ENCODE results near the gene INTS4. TPM values are rescaled to one million over a fixed set of nuclear protein-coding genes. Genes with fewer than 3 reads are reported as not detected.
"Not testable (repeated sequence)": the region's sequence is repeated elsewhere in the genome, so short reads cannot be mapped to it uniquely, and the experiment has no call there.

Gene INTS4
- total RNA-seq, 1 donor = 63.8 TPM

- H3K4me3 ChIP-seq (ENCODE audit: low read length); H3K27me3 ChIP-seq (ENCODE audit: insufficient read depth, low read length); H3K4me1 ChIP-seq (ENCODE audit: insufficient read depth, low read length); H3K9me3 ChIP-seq (ENCODE audit: low read depth, low read length): not testable (repeated sequence)
Observed at GRCh38 chr11:77930334-77931208, 63.9 kb downstream of the INTS4 start.

GRCh38 chr11:77917713-77918112 is 76.8 kb downstream of the INTS4 start:
- not testable (repeated sequence) for H3K27me3 ChIP-seq (ENCODE audit: insufficient read depth, low read length); H3K9me3 ChIP-seq (ENCODE audit: low read depth, low read length); H3K4me1 ChIP-seq (ENCODE audit: insufficient read depth, low read length); H3K4me3 ChIP-seq (ENCODE audit: low read length)

DNA sequence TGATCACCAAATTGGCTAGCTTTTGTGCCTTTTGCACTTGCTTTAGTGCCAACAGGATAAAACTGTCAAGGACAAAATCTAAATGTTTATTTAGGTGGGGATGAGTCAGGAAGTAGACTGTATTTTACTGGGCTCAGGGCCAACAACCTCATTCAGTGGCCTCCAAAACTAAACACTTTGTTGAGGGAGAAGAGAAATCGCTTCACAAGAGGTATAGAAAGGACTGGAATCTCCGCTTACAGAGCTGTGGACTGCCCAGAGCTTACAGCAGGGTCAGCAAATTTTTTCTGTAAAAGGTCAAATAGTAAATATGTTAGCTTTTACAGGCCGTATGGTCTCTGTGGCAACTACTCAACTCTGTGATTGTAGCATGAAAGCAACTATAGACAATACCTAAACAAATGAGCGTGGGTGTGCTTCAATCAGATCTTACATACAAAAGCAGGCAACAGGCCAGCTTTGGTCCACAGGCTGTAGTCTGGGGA is 80.1 kb downstream of the INTS4 start:
- not testable (repeated sequence) for H3K27me3 ChIP-seq (ENCODE audit: insufficient read depth, low read length); H3K4me1 ChIP-seq (ENCODE audit: insufficient read depth, low read length); H3K4me3 ChIP-seq (ENCODE audit: low read length); H3K9me3 ChIP-seq (ENCODE audit: low read depth, low read length)

GRCh38 chr11:77913608-77914306 is 80.7 kb downstream of the INTS4 start:
- not testable (repeated sequence) for H3K9me3 ChIP-seq (ENCODE audit: low read depth, low read length); H3K4me1 ChIP-seq (ENCODE audit: insufficient read depth, low read length); H3K4me3 ChIP-seq (ENCODE audit: low read length); H3K27me3 ChIP-seq (ENCODE audit: insufficient read depth, low read length)

GRCh38 chr11:77910828-77911227 is 83.6 kb downstream of the INTS4 start:
- H3K4me3 ChIP-seq (ENCODE audit: low read length); H3K4me1 ChIP-seq (ENCODE audit: insufficient read depth, low read length); H3K27me3 ChIP-seq (ENCODE audit: insufficient read depth, low read length); H3K9me3 ChIP-seq (ENCODE audit: low read depth, low read length): not testable (repeated sequence)

- H3K9me3 ChIP-seq (ENCODE audit: low read depth, low read length) = no peaks in the 10 kb centered on the region
- H3K4me1 ChIP-seq (ENCODE audit: insufficient read depth, low read length) = no peaks in the 10 kb centered on the region
Observed at GRCh38 chr11:77909277-77909676, 85.2 kb downstream of the INTS4 start.

DNA sequence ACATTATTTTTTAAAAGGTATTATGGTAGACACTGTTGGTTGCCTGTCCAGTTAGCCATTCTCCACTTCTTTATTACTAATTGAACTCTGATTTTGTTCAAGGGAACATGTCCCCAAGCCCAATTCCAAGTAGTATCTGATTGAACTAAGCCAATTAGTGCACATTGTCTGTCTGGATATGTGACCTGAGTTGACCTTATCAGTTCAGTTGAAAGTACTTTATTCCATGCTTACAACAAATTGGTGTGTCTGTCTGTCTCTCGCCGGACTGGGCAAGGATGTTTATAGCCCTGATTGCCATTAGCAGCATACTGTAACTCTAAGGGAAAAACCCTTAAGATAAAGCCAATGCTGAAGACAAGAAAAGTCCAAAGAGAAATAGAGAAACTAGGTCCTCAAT is 85.6 kb downstream of the INTS4 start:
- no peaks in the 10 kb centered on the region for H3K9me3 ChIP-seq (ENCODE audit: low read depth, low read length)
- H3K4me3 ChIP-seq (ENCODE audit: low read length) = no peak overlapping the region
- no peaks in the 10 kb centered on the region for H3K4me1 ChIP-seq (ENCODE audit: insufficient read depth, low read length)
- no peaks in the 10 kb centered on the region for H3K27me3 ChIP-seq (ENCODE audit: insufficient read depth, low read length)

More at GRCh38 chr11:77909277-77909676, 85.2 kb downstream of the INTS4 start:
- Histone ChIP-seq H3K27me3 (ENCODE audit: insufficient read depth, low read length) (no peaks in the 10 kb centered on the region), H3K4me3 (ENCODE audit: low read length) (no peak overlapping the region)

DNA sequence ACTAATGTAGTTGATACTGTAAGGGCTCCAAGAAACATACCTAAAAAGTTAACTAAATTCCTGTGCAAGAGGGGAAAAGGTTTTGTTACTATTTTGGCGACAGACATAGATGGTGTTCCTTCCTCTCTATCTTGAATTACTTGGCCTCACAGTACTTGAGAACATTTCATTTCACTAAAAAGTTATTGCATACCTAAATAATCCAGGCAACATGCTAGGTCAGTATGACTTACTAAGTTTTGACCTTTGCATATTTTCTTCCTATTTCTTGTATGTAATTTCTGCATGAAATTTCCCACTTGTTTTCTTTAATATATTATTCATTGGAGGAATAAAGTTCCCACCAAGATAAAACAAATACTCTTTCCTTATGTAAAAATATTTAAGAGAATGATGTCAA is 99.5 kb downstream of the INTS4 start:
- H3K27me3 ChIP-seq (ENCODE audit: insufficient read depth, low read length); H3K4me1 ChIP-seq (ENCODE audit: insufficient read depth, low read length); H3K9me3 ChIP-seq (ENCODE audit: low read depth, low read length); H3K4me3 ChIP-seq (ENCODE audit: low read length): not testable (repeated sequence)

- H3K27me3 ChIP-seq (ENCODE audit: insufficient read depth, low read length); H3K4me3 ChIP-seq (ENCODE audit: low read length); H3K4me1 ChIP-seq (ENCODE audit: insufficient read depth, low read length); H3K9me3 ChIP-seq (ENCODE audit: low read depth, low read length): not testable (repeated sequence)
Observed at GRCh38 chr11:77891703-77892102, 102.8 kb downstream of the INTS4 start.

DNA sequence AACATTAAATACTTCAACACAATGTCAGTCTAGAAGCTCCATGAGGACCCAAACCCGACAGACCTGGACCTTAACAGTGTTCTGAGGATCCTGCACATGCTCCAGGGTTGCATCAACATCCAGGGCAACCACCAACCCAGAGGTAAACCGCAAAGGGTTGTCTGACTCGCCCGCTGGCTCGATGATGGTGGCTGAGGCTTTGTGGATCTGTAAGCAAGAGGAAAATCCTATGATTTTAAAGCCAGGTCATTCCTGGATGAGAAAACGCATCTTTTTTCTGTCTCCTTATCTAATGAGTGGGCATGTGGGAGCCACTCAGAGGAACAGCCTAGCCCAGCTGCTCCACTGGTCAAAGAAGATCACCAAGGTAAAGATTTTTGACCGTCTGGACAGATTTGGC is 103.2 kb downstream of the INTS4 start:
- H3K9me3 ChIP-seq (ENCODE audit: low read depth, low read length); H3K27me3 ChIP-seq (ENCODE audit: insufficient read depth, low read length); H3K4me3 ChIP-seq (ENCODE audit: low read length); H3K4me1 ChIP-seq (ENCODE audit: insufficient read depth, low read length): not testable (repeated sequence)

DNA sequence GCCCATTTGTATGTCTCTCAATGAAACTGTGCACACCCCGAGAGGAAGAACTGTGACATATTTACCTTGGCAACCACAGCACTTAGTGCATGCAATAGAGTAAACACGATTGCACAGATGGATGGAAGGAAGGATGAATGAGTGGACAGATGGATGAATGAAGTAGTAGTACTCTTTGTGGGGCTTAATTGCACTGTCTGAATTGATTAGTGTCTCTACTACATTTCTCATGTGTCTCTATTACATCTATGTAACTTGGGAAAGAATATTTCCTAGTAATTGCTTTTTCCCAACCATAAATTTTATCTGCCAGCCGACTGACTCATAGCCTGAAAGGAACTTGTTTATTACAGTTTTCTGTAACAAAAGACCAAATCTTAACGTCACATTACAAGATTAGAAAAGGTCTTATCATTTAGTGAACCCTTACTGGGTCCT is 103.8 kb downstream of the INTS4 start:
- H3K27me3 ChIP-seq (ENCODE audit: insufficient read depth, low read length); H3K4me3 ChIP-seq (ENCODE audit: low read length): not testable (repeated sequence)

GRCh38 chr11:77890100-77890614 is 104.3 kb downstream of the INTS4 start:
- H3K27me3 ChIP-seq (ENCODE audit: insufficient read depth, low read length) = not testable (repeated sequence)

More for the DNA sequence above, 103.8 kb downstream of the INTS4 start:
- H3K4me1 ChIP-seq (ENCODE audit: insufficient read depth, low read length); H3K9me3 ChIP-seq (ENCODE audit: low read depth, low read length): not testable (repeated sequence)

DNA sequence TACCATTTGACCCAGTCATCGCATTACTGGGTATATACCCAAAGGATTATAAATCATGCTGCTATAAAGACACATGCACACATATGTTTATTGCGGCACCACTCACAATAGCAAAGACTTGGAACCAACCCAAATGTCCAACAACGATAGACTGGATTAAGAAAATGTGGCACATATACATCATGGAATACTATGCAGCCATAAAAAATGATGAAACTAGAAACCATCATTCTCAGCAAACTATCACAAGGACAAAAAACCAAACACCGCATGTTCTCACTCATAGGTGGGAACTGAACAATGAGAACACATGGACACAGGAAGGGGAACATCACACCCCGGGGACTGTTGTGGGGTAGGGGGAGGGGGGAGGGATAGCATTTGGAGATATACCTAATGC is 105.4 kb downstream of the INTS4 start:
- H3K4me1 ChIP-seq (ENCODE audit: insufficient read depth, low read length); H3K4me3 ChIP-seq (ENCODE audit: low read length); H3K27me3 ChIP-seq (ENCODE audit: insufficient read depth, low read length); H3K9me3 ChIP-seq (ENCODE audit: low read depth, low read length): not testable (repeated sequence)

More at GRCh38 chr11:77890100-77890614, 104.3 kb downstream of the INTS4 start:
- not testable (repeated sequence) for H3K9me3 ChIP-seq (ENCODE audit: low read depth, low read length); H3K4me3 ChIP-seq (ENCODE audit: low read length); H3K4me1 ChIP-seq (ENCODE audit: insufficient read depth, low read length)

DNA sequence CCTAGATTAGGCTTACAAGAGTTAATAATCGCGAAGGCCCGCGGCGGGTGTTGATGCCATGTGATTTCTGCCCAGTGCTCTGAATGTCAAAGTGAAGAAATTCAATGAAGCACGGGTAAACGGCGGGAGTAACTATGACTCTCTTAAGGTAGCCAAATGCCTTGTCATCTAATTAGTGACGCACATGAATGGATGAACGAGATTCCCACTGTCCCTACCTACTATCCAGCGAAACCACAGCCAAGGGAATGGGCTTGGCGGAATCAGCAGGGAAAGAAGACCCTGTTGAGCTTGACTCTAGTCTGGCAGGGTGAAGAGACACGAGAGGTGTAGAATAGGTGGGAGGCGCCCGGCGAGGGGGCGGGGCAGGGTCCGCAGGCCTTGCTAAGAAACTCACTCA is 108.1 kb downstream of the INTS4 start:
- no peaks in the 10 kb centered on the region for H3K4me1 ChIP-seq (ENCODE audit: insufficient read depth, low read length)
- no peaks in the 10 kb centered on the region for H3K27me3 ChIP-seq (ENCODE audit: insufficient read depth, low read length)
- no peak overlapping the region for H3K4me3 ChIP-seq (ENCODE audit: low read length)

GRCh38 chr11:77884829-77885190 is 109.7 kb downstream of the INTS4 start:
- H3K9me3 ChIP-seq (ENCODE audit: low read depth, low read length) = no peaks in the 10 kb centered on the region
- no peak overlapping the region for H3K4me3 ChIP-seq (ENCODE audit: low read length)
- H3K4me1 ChIP-seq (ENCODE audit: insufficient read depth, low read length) = no peaks in the 10 kb centered on the region
- H3K27me3 ChIP-seq (ENCODE audit: insufficient read depth, low read length) = no peaks in the 10 kb centered on the region

More for the DNA sequence above, 108.1 kb downstream of the INTS4 start:
- H3K9me3 ChIP-seq (ENCODE audit: low read depth, low read length) = no peaks in the 10 kb centered on the region
